ENCODE results near the gene PDIA3. TPM values are rescaled to one million over a fixed set of nuclear protein-coding genes. Genes with fewer than 3 reads are reported as not detected.
A peak's percentile ranks its signal among the peaks of the same experiment; 100 is the strongest.

Gene PDIA3
- total and polyA plus RNA-seq, 2 of the 13 experiments (the other 11 are each of a cell fraction or from before 2014, with no cell fraction given), result 238 to 433 TPM

- TF ChIP-seq KAT8 (CRISPR knock-in tag; IDR thresholded peaks at IDR 0.05) (peak; percentile 46), ZNF30 (CRISPR knock-in tag; IDR thresholded peaks at IDR 0.05) (no peak), CEBPB (IDR thresholded peaks at IDR 0.05; ENCODE audit: borderline replicate concordance, low read depth, low read length) (no peak), ZBTB25 (CRISPR knock-in tag; IDR thresholded peaks at IDR 0.05) (0 out of 2 replicates have a peak, but pooled peaks have one; percentile 54), SALL2 (CRISPR knock-in tag; IDR thresholded peaks at IDR 0.05) (peak; percentile 65; the same call in 1 of the 2 replicates), ATF4 (CRISPR knock-in tag; IDR thresholded peaks at IDR 0.05) (no peak), NFE2 (CRISPR knock-in tag; IDR thresholded peaks at IDR 0.05) (no peak), NPAS2 (CRISPR knock-in tag; IDR thresholded peaks at IDR 0.05; ENCODE audit: borderline replicate concordance) (no peak), DNMT3B (CRISPR knock-in tag; conservative IDR thresholded peaks at IDR 0.05) (no peak), ZNF33A (CRISPR knock-in tag; IDR thresholded peaks at IDR 0.05; ENCODE audit: borderline replicate concordance) (no peak), SOX5 (CRISPR knock-in tag; IDR thresholded peaks at IDR 0.05; ENCODE audit: borderline replicate concordance) (no peak), ZNF160 (CRISPR knock-in tag; IDR thresholded peaks at IDR 0.05) (0 out of 2 replicates have a peak, but pooled peaks have one; percentile 17), JUN (CRISPR knock-in tag; IDR thresholded peaks at IDR 0.05) (peak; percentile 59; the same call in 1 of the 2 replicates)
- TF ChIP-seq, protein P1, sequence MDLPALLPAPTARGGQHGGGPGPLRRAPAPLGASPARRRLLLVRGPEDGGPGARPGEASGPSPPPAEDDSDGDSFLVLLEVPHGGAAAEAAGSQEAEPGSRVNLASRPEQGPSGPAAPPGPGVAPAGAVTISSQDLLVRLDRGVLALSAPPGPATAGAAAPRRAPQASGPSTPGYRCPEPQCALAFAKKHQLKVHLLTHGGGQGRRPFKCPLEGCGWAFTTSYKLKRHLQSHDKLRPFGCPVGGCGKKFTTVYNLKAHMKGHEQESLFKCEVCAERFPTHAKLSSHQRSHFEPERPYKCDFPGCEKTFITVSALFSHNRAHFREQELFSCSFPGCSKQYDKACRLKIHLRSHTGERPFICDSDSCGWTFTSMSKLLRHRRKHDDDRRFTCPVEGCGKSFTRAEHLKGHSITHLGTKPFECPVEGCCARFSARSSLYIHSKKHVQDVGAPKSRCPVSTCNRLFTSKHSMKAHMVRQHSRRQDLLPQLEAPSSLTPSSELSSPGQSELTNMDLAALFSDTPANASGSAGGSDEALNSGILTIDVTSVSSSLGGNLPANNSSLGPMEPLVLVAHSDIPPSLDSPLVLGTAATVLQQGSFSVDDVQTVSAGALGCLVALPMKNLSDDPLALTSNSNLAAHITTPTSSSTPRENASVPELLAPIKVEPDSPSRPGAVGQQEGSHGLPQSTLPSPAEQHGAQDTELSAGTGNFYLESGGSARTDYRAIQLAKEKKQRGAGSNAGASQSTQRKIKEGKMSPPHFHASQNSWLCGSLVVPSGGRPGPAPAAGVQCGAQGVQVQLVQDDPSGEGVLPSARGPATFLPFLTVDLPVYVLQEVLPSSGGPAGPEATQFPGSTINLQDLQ (CRISPR knock-in tag; IDR thresholded peaks at IDR 0.05), result no peak
- TF ChIP-seq, protein P2, sequence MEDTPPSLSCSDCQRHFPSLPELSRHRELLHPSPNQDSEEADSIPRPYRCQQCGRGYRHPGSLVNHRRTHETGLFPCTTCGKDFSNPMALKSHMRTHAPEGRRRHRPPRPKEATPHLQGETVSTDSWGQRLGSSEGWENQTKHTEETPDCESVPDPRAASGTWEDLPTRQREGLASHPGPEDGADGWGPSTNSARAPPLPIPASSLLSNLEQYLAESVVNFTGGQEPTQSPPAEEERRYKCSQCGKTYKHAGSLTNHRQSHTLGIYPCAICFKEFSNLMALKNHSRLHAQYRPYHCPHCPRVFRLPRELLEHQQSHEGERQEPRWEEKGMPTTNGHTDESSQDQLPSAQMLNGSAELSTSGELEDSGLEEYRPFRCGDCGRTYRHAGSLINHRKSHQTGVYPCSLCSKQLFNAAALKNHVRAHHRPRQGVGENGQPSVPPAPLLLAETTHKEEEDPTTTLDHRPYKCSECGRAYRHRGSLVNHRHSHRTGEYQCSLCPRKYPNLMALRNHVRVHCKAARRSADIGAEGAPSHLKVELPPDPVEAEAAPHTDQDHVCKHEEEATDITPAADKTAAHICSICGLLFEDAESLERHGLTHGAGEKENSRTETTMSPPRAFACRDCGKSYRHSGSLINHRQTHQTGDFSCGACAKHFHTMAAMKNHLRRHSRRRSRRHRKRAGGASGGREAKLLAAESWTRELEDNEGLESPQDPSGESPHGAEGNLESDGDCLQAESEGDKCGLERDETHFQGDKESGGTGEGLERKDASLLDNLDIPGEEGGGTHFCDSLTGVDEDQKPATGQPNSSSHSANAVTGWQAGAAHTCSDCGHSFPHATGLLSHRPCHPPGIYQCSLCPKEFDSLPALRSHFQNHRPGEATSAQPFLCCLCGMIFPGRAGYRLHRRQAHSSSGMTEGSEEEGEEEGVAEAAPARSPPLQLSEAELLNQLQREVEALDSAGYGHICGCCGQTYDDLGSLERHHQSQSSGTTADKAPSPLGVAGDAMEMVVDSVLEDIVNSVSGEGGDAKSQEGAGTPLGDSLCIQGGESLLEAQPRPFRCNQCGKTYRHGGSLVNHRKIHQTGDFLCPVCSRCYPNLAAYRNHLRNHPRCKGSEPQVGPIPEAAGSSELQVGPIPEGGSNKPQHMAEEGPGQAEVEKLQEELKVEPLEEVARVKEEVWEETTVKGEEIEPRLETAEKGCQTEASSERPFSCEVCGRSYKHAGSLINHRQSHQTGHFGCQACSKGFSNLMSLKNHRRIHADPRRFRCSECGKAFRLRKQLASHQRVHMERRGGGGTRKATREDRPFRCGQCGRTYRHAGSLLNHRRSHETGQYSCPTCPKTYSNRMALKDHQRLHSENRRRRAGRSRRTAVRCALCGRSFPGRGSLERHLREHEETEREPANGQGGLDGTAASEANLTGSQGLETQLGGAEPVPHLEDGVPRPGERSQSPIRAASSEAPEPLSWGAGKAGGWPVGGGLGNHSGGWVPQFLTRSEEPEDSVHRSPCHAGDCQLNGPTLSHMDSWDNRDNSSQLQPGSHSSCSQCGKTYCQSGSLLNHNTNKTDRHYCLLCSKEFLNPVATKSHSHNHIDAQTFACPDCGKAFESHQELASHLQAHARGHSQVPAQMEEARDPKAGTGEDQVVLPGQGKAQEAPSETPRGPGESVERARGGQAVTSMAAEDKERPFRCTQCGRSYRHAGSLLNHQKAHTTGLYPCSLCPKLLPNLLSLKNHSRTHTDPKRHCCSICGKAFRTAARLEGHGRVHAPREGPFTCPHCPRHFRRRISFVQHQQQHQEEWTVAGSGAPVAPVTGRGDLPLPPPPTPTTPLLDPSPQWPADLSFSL (CRISPR knock-in tag; IDR thresholded peaks at IDR 0.05), result no peak
- TF ChIP-seq, protein P3, sequence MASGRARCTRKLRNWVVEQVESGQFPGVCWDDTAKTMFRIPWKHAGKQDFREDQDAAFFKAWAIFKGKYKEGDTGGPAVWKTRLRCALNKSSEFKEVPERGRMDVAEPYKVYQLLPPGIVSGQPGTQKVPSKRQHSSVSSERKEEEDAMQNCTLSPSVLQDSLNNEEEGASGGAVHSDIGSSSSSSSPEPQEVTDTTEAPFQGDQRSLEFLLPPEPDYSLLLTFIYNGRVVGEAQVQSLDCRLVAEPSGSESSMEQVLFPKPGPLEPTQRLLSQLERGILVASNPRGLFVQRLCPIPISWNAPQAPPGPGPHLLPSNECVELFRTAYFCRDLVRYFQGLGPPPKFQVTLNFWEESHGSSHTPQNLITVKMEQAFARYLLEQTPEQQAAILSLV (CRISPR knock-in tag; IDR thresholded peaks at IDR 0.05; ENCODE audit: borderline replicate concordance), result peak; percentile 89; the same call in 1 of the 2 replicates
Observed at GRCh38 chr15:43791993-43792760, 45.9 kb downstream of the PDIA3 start, which contains the start of gene SERF2 (continued).

Data from HepG2 (cell line).